SKM-1 (cell line): Measurements from ENCODE around the gene ZIC5.
"Not testable (repeated sequence)": the region's sequence is repeated elsewhere in the genome, so short reads cannot be mapped to it uniquely, and the experiment has no call there.

Experiments used
- DNase-seq: peaks from one replicate; lab custom pipeline; 2025; ENCODE audit not compliant: unreplicated experiment; lab: John Stamatoyannopoulos, UW

Gene ZIC5

GRCh38 chr13:99960663-99961311, 10.8 kb downstream of the ZIC5 start:
- no peak for DNase-seq

- no peak for DNase-seq
Observed at GRCh38 chr13:99959540-99960230, 11.9 kb downstream of the ZIC5 start.

GRCh38 chr13:99959127-99959539, 12.4 kb downstream of the ZIC5 start:
- DNase-seq: no peak

GRCh38 chr13:99958406-99959126, 13.0 kb downstream of the ZIC5 start:
- DNase-seq: no peak

- no peak for DNase-seq
Observed at GRCh38 chr13:99956473-99957349, 14.9 kb downstream of the ZIC5 start.

GRCh38 chr13:99955747-99956472, 15.7 kb downstream of the ZIC5 start:
- DNase-seq: no peak

- no peak for DNase-seq
Observed at GRCh38 chr13:99955107-99955746, 16.3 kb downstream of the ZIC5 start.

- no peak for DNase-seq
Observed at GRCh38 chr13:99953138-99953755, 18.3 kb downstream of the ZIC5 start.

GRCh38 chr13:99951666-99952065, 19.9 kb downstream of the ZIC5 start:
- not testable (repeated sequence) for DNase-seq

GRCh38 chr13:99949679-99950413, 21.7 kb downstream of the ZIC5 start:
- DNase-seq: no peak

- DNase-seq: no peak
Observed at GRCh38 chr13:99948907-99949678, 22.5 kb downstream of the ZIC5 start.

- DNase-seq: no peak
Observed at GRCh38 chr13:99948411-99948810, 23.2 kb downstream of the ZIC5 start.

GRCh38 chr13:99947666-99948065, 23.9 kb downstream of the ZIC5 start:
- no peak for DNase-seq

GRCh38 chr13:99945515-99945914, 26.1 kb downstream of the ZIC5 start:
- DNase-seq: not testable (repeated sequence)

- no peak for DNase-seq
Observed at GRCh38 chr13:99944606-99945005, 27.0 kb downstream of the ZIC5 start.

GRCh38 chr13:99944102-99944501, 27.5 kb downstream of the ZIC5 start:
- DNase-seq: no peak

GRCh38 chr13:99941911-99942310, 29.7 kb downstream of the ZIC5 start:
- no peak for DNase-seq

- no peak for DNase-seq
Observed at GRCh38 chr13:99941086-99941485, 30.5 kb downstream of the ZIC5 start.
